ENCODE results near the gene B3GALT5.

Gene B3GALT5

DNA sequence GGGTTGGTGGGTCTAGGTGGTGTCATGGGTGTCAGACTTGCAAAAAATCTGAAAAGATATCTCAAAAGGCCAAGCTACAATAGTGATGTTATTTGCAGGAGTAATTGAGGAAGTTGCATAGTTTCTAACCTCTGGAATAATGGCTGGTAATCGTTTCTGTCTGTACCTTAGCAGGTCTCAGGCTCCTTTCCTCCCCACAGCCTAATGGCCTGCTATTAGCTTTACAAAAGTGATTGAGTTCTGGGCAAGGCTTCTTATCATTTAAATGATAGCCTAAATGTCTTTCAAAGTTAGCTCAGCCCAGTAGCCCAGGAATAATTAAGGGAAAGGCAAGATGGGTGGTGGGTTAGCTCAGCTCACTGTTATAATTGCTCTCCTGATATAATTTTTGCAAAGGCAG lies 94.6 kb downstream of the B3GALT5 start:
- DNase-seq: no peak

DNA sequence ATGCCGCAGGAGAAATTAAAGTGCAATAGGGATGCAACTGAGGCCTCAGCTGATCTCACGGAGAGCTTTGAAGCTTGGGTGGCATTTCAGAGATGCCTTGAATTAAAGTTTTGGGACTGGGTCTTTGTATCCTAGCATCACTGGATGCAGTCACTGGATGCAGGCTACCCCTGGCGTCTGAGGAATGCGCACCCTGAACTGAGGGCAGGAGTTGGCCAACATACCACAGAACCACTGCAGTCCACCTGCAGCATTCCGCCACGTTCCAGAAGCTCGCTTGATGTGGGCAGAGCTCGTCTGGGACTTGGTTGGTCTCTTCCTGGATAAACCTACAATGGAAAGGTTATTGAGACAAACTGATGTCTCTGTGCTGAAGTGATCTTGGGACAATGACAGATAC lies 98.1 kb downstream of the B3GALT5 start:
- no peak for DNase-seq

DNA sequence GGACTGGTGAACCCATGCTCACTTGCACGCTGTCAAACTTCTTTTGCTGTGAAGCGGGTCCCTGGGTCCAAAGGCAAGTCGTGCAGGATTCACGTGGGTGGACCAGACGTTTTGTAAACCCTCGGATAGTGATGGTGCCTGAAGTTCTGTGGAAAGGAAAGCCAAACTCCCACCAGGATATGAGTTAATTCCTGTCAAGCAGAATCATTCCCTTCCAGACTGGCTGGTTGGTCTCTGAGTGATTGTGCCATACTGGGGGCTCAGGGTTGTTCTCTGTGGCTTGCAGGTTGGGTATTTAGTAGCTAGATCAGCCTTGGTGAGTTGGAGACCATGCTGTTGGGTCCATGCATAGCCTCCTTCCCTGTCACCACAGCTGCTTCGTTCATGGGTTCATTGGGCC lies 99.5 kb downstream of the B3GALT5 start:
- no peak for DNase-seq

DNA sequence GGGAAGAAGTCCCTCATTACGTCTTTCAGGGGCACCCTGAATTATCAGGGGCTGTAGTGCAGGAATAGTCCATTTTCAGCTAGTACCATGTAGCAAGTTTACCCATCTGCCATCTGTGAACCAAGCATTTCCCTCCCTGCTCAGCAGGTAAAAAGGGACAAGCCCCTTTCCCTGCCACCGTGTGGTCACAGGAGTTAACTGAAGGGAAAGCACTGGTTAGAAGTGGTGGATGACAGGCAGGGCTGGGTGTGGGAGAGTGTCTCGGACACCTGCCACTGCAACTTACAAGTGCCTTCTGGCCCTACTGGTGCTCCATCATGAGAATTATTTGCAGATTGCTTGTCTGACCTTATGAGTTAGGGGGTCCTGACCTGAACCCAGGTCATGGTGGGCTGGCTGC lies 100.2 kb downstream of the B3GALT5 start:
- DNase-seq: no peak

DNA sequence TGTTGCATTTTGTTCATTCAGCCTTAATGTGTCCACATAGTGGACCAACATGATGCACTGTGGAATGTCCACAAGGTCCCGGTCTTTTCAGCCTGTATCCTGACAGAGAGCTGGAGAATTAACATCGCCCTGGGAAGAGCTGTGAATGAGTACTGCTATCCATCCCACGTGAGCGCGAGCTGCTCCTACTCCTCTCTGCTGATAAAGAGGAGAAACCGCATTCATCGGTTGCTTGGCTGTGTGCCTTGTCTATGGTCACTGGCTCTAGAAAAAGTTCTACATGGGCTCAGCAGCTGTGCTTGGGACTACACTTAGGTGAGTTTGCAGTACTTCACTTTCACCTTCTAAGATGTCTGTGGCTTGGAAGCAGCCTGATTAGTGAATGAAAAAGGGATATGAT lies 101.2 kb downstream of the B3GALT5 start:
- no peak for DNase-seq

DNA sequence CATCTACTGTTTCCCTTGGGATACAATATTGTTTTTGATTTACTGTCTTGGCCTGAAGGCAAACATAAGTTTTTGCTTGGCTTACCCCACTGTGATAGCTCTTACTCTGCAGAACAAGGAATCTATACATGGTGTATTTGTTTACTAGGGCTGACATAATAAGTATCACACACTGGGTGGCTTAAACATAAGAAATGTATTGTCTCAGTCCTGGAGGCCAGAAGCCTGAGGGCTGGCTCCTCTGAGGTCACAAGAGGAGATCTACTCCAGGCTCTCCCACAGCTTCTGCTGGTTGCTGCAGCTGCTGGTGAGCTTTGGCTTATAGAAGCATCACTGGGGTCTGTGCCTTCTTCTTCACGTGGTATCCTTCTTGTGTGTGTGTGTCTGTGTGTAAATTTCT lies 101.6 kb downstream of the B3GALT5 start:
- DNase-seq: no peak

DNA sequence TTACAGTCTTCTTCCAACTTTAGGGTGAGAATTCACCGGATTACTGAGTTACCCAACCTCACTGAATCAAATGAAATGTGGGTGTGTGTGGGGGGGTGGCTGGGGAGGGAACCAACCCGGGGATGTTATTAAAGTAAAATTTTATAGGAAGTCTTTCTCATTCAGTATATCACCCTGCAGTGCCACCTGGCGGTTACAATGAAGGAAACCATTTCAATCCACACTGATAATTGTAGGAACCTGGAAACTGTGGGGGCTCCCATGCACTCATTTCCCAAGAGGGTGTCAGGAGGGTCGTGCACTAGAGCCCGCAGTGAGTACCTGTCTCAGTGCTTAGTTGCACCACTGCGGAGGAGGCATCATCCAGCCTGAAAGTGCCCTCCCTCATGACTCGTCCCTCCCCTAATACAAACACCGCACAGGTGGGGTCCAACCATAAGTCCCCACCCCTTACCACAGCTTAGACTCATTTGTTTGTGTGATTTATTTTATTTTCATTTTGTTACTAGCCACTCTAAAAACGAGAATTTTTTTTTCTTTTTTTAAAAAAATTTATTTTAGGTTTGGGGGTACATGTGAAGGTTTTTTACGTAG lies 103.2 kb downstream of the B3GALT5 start:
- DNase-seq: peak; percentile 8 to 12

DNA sequence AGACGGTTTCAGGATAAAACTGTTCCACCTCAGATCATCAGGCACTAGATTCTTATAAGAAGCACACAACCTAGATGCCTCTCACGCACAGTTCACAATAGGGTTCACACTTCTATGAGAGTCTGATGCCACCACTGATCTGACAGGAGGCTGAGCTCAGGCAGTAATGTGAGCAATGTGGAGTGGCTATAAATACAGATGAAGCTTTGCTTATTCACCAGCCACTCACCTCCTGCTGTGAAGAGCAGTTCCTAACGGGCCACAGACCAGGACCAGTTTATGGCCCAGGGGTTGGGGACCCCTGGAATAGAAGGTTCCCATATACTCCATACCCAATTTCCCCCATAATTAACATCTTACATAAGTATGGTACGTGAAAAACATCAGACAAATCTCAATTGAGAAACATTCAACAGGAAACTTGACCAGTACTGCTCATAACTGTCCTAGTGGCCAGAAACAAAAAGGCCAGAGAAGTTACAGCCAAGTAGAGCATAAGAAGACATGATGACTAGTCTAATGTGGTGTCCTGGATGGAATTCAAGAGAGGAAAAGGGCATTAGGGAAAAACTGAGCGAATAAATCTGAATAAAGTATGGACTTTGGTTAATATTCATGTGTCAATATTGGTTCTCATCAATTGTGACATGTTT lies 107.5 kb downstream of the B3GALT5 start:
- no peak for DNase-seq

DNA sequence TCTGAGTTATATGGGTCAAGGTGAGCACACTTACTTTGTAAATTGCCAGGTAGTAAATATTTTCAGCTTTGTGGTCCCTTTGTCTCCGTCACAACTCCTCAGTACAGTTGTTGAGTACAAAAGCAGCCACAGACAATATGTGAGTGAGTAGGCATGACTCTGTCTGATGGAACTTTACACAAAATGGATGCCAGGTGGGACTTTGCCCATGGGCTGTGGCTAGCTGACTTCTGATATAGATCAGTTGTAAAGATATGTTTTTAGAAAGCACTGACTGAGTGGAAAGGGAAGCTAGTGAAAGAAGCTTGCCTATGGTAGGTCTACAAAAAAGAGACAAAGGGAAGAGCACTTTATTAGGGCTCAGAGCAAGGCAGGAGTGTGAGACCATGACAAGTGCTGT lies 109.1 kb downstream of the B3GALT5 start:
- no peak for DNase-seq
